H1 (cell line): ENCODE results near the gene STOML2. TPM values are rescaled to one million over a fixed set of nuclear protein-coding genes. Genes with fewer than 3 reads are reported as not detected.

Experiments
- CTCF ChIP-seq, 3 experiments: IDR thresholded peaks; 1 replicate in 2 of 3; 2 replicates in 1 of 3; pipeline versions ENCODE4 v1.5.1 to v1.6.1; 2011; ENCODE audit warnings: low read length in 3 of 3, mild to moderate bottlenecking in 3 of 3, inconsistent platforms in 2 of 3, low read depth in 1 of 3, moderate library complexity in 1 of 3; ENCODE audit not compliant: insufficient read depth in 1 of 3; ENCODE audit errors: control extremely low read depth in 1 of 3
- polyA plus RNA-seq, 7 experiments: library from polyadenylated mRNA; depleted of rRNA in 3 of 7; stranded (reverse) in 5 of 7; unstranded in 2 of 7; fragments of >200 nt in 5 of 7; fragments of 200-250 nt in 2 of 7; gene quantifications; 1 replicate in 5 of 7; 2 replicates in 1 of 7; 4 replicates in 1 of 7; pipeline versions ENCODE4 v1.2.1 to v1.2.3, GENCODE V29; 2011 to 2013; ENCODE audit warnings: missing spikeins in 2 of 7, mixed read lengths in 2 of 7
- total RNA-seq: library from RNA; stranded (reverse); fragmentation: NEBNext Ultra II Directional; extraction: Animal tissue kit (Norgen Biotek cat#: 25700); gene quantifications from 2 replicates; pipeline ENCODE4 v1.2.1, GENCODE V29; 2021
- TF ChIP-seq, protein P1 (sequence below): IDR thresholded peaks from 2 replicates; pipeline ENCODE4 v1.6.1; 2012; ENCODE audit warnings: inconsistent platforms

The STOML2 gene
- total and polyA plus RNA-seq, 2 of the 8 experiments (the other 6 are each of a cell fraction or from before 2014, with no cell fraction given), result 203 to 256 TPM

- no peak for TF ChIP-seq CTCF (IDR thresholded peaks at IDR 0.05; ENCODE audit: control extremely low read depth in 1 of 3, insufficient read depth in 1 of 3, low read depth in 1 of 3, low read length in 3 of 3)
- TF ChIP-seq, protein P1, sequence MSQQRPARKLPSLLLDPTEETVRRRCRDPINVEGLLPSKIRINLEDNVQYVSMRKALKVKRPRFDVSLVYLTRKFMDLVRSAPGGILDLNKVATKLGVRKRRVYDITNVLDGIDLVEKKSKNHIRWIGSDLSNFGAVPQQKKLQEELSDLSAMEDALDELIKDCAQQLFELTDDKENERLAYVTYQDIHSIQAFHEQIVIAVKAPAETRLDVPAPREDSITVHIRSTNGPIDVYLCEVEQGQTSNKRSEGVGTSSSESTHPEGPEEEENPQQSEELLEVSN, result no peak
- TF ChIP-seq, all 59 proteins: peak for 0
Measured at GRCh38 chr9:35060548-35061207, 42.3 kb downstream of the STOML2 start (continued).
